Measurements from ENCODE around the gene SND1.

SND1 gene

GRCh38 chr7:127941476-127942210 lies 289.6 kb downstream of the SND1 start:
- DNase-seq (ENCODE audit: low read depth): no peak
- TF ChIP-seq CTCF (IDR thresholded peaks at IDR 0.05; ENCODE audit: low read length, missing control alignments): no peak

GRCh38 chr7:127943541-127944521 lies 291.8 kb downstream of the SND1 start:
- no peak for TF ChIP-seq CTCF (IDR thresholded peaks at IDR 0.05; ENCODE audit: low read length, missing control alignments)
- H3K4me3 ChIP-seq (replicated peaks; ENCODE audit: low read depth, low read length): no peak overlapping the region

More at GRCh38 chr7:127941476-127942210, 289.6 kb downstream of the SND1 start:
- no peak overlapping the region for H3K4me3 ChIP-seq (replicated peaks; ENCODE audit: low read depth, low read length)

DNA sequence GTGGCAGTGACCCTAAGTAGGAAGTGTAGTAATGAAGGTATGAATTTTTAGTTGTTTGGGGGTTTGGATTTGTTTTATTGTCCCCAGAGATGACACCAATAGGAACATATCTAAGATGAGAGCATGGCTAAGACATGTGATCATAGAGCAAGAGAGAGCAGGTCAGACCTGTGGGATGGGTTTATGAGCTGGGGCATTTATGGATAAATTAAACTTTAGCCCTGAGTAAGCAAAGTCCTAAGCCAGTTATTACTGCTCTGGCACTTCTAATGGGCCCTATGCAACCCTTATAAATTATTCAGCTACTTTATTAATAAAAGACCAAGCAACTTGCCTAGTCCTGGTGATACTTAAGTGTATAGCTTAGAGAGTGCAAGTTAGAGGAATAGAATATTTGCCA lies 294.1 kb downstream of the SND1 start:
- no peak for DNase-seq (ENCODE audit: low read depth)
- no peak overlapping the region for H3K4me3 ChIP-seq (replicated peaks; ENCODE audit: low read depth, low read length)
- TF ChIP-seq CTCF (IDR thresholded peaks at IDR 0.05; ENCODE audit: low read length, missing control alignments): no peak

More at GRCh38 chr7:127943541-127944521, 291.8 kb downstream of the SND1 start:
- DNase-seq (ENCODE audit: low read depth): peak; percentile 72

DNA sequence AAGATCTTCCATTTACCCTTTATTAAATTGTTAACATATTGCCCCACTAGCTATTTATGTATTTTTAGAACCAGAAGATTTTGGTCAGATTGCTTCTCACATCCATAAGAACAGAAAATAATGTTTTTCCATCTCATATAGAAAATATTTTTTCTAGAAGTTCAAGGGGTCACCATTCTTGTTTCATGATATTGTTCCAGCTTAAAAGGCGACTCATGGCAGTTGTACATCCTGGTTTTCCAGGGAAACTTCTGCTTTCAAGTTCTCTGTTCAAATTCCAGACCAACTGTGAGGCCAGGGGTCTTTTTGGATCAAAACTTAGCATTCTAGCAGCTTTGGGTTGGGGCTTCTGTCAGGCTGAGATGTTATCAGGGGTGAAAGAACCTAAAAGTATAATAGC lies 294.9 kb downstream of the SND1 start:
- no peak for TF ChIP-seq CTCF (IDR thresholded peaks at IDR 0.05; ENCODE audit: low read length, missing control alignments)
- no peak for DNase-seq (ENCODE audit: low read depth)
- no peak overlapping the region for H3K4me3 ChIP-seq (replicated peaks; ENCODE audit: low read depth, low read length)

DNA sequence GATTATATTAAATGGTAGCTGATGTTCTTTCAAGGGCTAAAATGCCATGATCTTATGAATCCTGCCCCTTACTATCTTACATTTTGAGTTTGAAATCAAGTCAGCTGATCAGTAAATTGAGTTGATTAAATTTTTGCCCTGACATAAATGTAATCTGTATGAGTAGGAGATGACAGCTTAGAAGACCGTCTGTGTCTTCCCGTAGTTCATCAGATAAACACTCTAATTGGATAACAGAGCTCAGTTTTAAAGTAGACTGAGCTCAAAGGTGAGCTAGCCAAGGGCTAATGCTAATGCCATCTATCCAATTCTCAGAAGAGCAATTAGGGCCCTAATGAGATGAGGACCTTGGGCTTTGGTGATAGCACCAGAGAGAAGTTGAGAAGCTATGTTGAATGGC lies 296.3 kb downstream of the SND1 start:
- no peak for DNase-seq (ENCODE audit: low read depth)
- TF ChIP-seq CTCF (IDR thresholded peaks at IDR 0.05; ENCODE audit: low read length, missing control alignments): no peak
- no peak overlapping the region for H3K4me3 ChIP-seq (replicated peaks; ENCODE audit: low read depth, low read length)

GRCh38 chr7:127948930-127949329 lies 296.9 kb downstream of the SND1 start:
- TF ChIP-seq CTCF (IDR thresholded peaks at IDR 0.05; ENCODE audit: low read length, missing control alignments): no peak

More at GRCh38 chr7:127948930-127949329, 296.9 kb downstream of the SND1 start:
- no peak overlapping the region for H3K4me3 ChIP-seq (replicated peaks; ENCODE audit: low read depth, low read length)
- DNase-seq (ENCODE audit: low read depth): no peak
